HG03045 (cell line): ENCODE measurements around the gene HS6ST1.

Source experiments
- ATAC-seq: cut with Tn5 transposase; IDR thresholded peaks from one replicate; pipeline ENCODE4 v1.9.1; 2021; ENCODE audit warnings: mild to moderate bottlenecking, moderate library complexity; ENCODE audit not compliant: unreplicated experiment

The HS6ST1 gene

GRCh38 chr2:128318776-128319464, at the start of gene HS6ST1:
TSS of gene HS6ST1 (minus strand) at chr2:128318868. CDS start at chr2:128318563, 305 bp downstream.
- peak; percentile 72 for ATAC-seq

GRCh38 chr2:128367601-128368359, 49.1 kb upstream of the HS6ST1 start:
- ATAC-seq: no peak

GRCh38 chr2:128366713-128367511, 48.2 kb upstream of the HS6ST1 start:
- no peak for ATAC-seq

- no peak for ATAC-seq
Measured at GRCh38 chr2:128365217-128365905, 46.7 kb upstream of the HS6ST1 start.

GRCh38 chr2:128364441-128364911, 45.8 kb upstream of the HS6ST1 start:
- no peak for ATAC-seq

GRCh38 chr2:128363934-128364361, 45.3 kb upstream of the HS6ST1 start:
- ATAC-seq: no peak

- ATAC-seq: no peak
Measured at GRCh38 chr2:128362889-128363228, 44.2 kb upstream of the HS6ST1 start.

GRCh38 chr2:128362176-128362888, 43.7 kb upstream of the HS6ST1 start:
- ATAC-seq: no peak

- ATAC-seq: no peak
Measured at GRCh38 chr2:128361376-128362131, 42.9 kb upstream of the HS6ST1 start.

- ATAC-seq: no peak
Measured at GRCh38 chr2:128360711-128361110, 42.0 kb upstream of the HS6ST1 start.

GRCh38 chr2:128359841-128360240, 41.2 kb upstream of the HS6ST1 start:
- ATAC-seq: no peak

GRCh38 chr2:128358941-128359731, 40.5 kb upstream of the HS6ST1 start:
- no peak for ATAC-seq

GRCh38 chr2:128357506-128358370, 39.1 kb upstream of the HS6ST1 start:
- no peak for ATAC-seq

GRCh38 chr2:128356127-128356526, 37.5 kb upstream of the HS6ST1 start:
- ATAC-seq: no peak

GRCh38 chr2:128354726-128355470, 36.2 kb upstream of the HS6ST1 start:
- ATAC-seq: no peak

GRCh38 chr2:128354161-128354560, 35.5 kb upstream of the HS6ST1 start:
- ATAC-seq: no peak

- no peak for ATAC-seq
Measured at GRCh38 chr2:128350736-128351135, 32.1 kb upstream of the HS6ST1 start.
